22Rv1 (cell line): ENCODE measurements around the gene FAM219A.

Experiments used
- ZFX ChIP-seq: fragments of 450-650 bp; IDR thresholded peaks from 2 replicates; pipeline ENCODE4 v1.6.1; 2017; ENCODE audit warnings: antibody characterized with exemption, borderline replicate concordance
- TF ChIP-seq, protein P1 (sequence below): fragments of 450-650 bp; IDR thresholded peaks from 2 replicates; pipeline ENCODE4 v1.5.1; 2017; ENCODE audit warnings: mild to moderate bottlenecking

- TF ChIP-seq, protein P1, sequence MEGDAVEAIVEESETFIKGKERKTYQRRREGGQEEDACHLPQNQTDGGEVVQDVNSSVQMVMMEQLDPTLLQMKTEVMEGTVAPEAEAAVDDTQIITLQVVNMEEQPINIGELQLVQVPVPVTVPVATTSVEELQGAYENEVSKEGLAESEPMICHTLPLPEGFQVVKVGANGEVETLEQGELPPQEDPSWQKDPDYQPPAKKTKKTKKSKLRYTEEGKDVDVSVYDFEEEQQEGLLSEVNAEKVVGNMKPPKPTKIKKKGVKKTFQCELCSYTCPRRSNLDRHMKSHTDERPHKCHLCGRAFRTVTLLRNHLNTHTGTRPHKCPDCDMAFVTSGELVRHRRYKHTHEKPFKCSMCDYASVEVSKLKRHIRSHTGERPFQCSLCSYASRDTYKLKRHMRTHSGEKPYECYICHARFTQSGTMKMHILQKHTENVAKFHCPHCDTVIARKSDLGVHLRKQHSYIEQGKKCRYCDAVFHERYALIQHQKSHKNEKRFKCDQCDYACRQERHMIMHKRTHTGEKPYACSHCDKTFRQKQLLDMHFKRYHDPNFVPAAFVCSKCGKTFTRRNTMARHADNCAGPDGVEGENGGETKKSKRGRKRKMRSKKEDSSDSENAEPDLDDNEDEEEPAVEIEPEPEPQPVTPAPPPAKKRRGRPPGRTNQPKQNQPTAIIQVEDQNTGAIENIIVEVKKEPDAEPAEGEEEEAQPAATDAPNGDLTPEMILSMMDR = no peak
- TF ChIP-seq ZFX = no peak
Observed at GRCh38 chr9:34499076-34499475, 40.7 kb upstream of the FAM219A start.
